BJ (cell line): ENCODE measurements around the gene DMD. TPM values are rescaled to one million over a fixed set of nuclear protein-coding genes. Genes with fewer than 3 reads are reported as not detected.

ENCODE experiments used
- CTCF ChIA-PET: fragments of 350-600 bp; formaldehyde crosslinking; extraction: SDS; loops from one replicate; lab custom pipeline; 2021; ENCODE audit warnings: antibody characterized with exemption, inconsistent platforms; lab: Yijun Ruan, JAX
- POLR2A ChIA-PET: fragments of 300-600 bp; sonication (Branson Sonifier 250); formaldehyde crosslinking; extraction: SDS; loops from one replicate; lab custom pipeline; 2021; ENCODE audit warnings: antibody characterized with exemption; lab: Charles Lee
- DNase-seq: peaks from one replicate; pipeline ENCODE4 v3.0.0-alpha.2; 2011; ENCODE audit warnings: low read depth
- H3K27me3 ChIP-seq: 2 replicates; pipeline ENCODE4 v1.6.0; 2011; ENCODE audit warnings: low read length; ENCODE audit not compliant: control insufficient read depth, insufficient read depth
- H3K36me3 ChIP-seq: 2 replicates; pipeline ENCODE4 v1.5.1; 2011; ENCODE audit warnings: low read length; ENCODE audit not compliant: control insufficient read depth, insufficient read depth
- H3K4me3 ChIP-seq: 2 replicates; pipeline ENCODE4 v1.5.1; 2011; ENCODE audit warnings: low read depth, mild to moderate bottlenecking, control low read depth, low read length
- CTCF ChIP-seq: IDR thresholded peaks from 2 replicates; pipeline ENCODE4 v1.5.1; 2011; ENCODE audit warnings: low read depth, mild to moderate bottlenecking, control low read depth, inconsistent platforms, low read length, moderate library complexity; ENCODE audit not compliant: insufficient read depth
- polyA plus RNA-seq: library from polyadenylated mRNA; depleted of rRNA; stranded (reverse); fragments of >200 nt; gene quantifications from 2 replicates; pipeline ENCODE4 v1.2.3, GENCODE V29; 2011

Gene DMD
- polyA plus RNA-seq, 1 experiment, result 12.5 TPM

DNA sequence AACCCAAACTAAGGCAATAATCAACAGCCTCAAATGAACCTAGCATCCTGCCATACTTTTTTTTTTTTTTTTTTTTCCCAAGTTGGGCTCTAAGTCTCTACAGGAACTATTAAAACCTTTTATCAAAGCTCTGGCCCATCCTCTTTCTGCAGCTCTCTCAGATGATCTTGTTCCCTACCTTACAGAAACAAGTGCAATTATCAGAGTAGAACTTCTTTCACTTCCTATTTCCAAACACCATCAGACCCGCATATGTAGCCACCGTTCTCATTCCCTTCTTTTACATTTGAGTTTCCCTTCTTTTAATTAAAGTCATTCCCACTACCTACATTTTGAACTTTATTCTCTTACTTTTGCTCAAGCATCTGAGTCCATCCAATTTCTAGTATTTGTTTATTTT is 690.6 kb downstream of the DMD start:
- POLR2A ChIA-PET, result no interaction called here
- no peaks in the 10 kb centered on the region for H3K36me3 ChIP-seq
- no peaks in the 10 kb centered on the region for H3K27me3 ChIP-seq
- H3K4me3 ChIP-seq, result no peak overlapping the region
- CTCF ChIA-PET, result interaction anchor here (0.6 kb wide), 1 partner anchor 37 kb away, joined by 3 read pairs; no protein-coding TSS in a partner anchor
- no peak for TF ChIP-seq CTCF
- no peak for DNase-seq

DNA sequence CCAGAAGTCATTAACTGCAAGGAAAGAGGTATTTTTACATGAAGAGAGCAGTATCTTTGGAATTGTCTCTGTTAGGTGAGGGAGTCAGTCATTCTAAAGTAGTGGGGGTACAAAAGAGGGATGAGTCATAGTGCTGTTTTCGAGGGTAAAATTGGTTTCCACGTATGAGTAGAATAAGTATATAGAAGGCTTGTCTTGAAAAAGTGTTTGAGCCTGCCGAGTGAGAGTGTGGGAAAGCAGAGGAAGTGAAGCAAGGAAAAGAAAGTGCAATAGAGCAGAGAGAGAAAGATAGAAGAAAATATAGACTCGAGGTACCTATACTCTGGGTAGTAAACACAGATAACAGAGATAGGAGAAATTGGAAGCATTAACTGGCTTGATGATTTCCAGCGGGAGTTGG is 696.4 kb downstream of the DMD start:
- TF ChIP-seq CTCF, result no peak
- ChIA-PET POLR2A (no interaction called here), CTCF (no interaction called here)
- no peak for DNase-seq
- Histone ChIP-seq H3K27me3 (no peaks in the 10 kb centered on the region), H3K4me3 (no peak overlapping the region), H3K36me3 (no peaks in the 10 kb centered on the region)

- Histone ChIP-seq H3K36me3 (no peaks in the 10 kb centered on the region), H3K4me3 (no peak overlapping the region), H3K27me3 (no peaks in the 10 kb centered on the region)
- TF ChIP-seq CTCF, result no peak
- ChIA-PET POLR2A (no interaction called here), CTCF (no interaction called here)
- DNase-seq, result no peak
Observed at GRCh38 chrX:32501606-32502005, 709.7 kb downstream of the DMD start.

DNA sequence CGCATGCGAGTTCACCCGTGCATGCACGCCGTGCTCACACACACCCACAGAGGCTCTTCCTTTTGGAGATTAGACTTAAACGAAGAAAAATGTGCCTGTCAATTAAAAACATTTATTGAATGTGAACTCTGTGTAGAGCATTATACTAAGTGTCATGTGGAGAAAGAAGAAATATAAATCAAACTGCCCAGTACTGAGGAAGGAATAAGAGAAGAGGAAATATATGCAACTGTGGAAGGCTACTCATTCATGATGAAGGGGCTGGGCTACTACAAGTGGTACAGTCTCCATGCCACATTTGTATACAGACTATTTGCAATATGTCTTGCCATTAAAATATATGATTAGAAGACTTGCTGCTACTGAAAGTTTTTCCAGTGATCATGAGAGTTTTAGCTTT is 714.7 kb downstream of the DMD start:
- H3K27me3 ChIP-seq, result no peaks in the 10 kb centered on the region
- no peaks in the 10 kb centered on the region for H3K36me3 ChIP-seq
- H3K4me3 ChIP-seq, result no peak overlapping the region
- TF ChIP-seq CTCF, result no peak
- ChIA-PET POLR2A (no interaction called here), CTCF (no interaction called here)
- no peak for DNase-seq

GRCh38 chrX:32495855-32496254 is 715.5 kb downstream of the DMD start:
- Histone ChIP-seq H3K4me3 (no peak overlapping the region), H3K36me3 (no peaks in the 10 kb centered on the region), H3K27me3 (no peaks in the 10 kb centered on the region)
- ChIA-PET POLR2A (no interaction called here), CTCF (no interaction called here)
- no peak for DNase-seq
- no peak for TF ChIP-seq CTCF
